Measurements from ENCODE around the gene AUTS2.

DNA sequence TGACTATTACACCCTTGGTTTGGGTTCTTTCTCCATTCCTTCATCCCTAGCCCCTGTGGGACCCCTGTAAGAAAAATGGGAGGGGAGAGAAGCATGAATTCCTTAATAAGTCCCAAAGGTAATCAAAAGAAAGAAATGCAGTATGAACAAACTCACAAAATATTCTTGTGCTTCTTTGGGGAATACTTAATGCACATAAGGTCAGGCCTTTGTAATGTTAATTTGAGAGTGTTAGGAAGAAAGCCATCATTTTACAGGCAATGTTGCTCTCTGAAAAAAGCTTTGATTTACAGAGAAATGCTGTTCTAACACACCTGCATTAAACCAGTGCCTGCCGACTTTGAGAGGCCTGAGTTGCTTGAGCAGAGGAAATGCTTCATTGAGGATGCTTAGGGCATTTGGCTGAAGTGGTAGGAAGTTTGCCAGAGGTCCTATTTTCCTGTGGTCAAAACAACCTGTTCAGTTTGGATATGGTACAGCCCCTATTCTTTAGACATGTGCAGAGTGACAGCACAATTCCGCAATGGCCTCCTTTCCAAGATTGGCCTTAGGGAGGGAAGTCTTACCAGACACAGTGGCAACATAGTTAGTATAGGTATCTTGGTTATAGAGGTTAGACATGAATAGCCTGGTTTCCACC, 643.4 kb downstream of the AUTS2 start:
- TF ChIP-seq EZH2 (IDR thresholded peaks at IDR 0.05; ENCODE audit: borderline replicate concordance, insufficient read depth, low read length, poor library complexity, severe bottlenecking) (no peak), EP300 (conservative IDR thresholded peaks at IDR 0.05; ENCODE audit: poor library complexity, severe bottlenecking) (no peak), RAD21 (conservative IDR thresholded peaks at IDR 0.05) (no peak), POLR2AphosphoS5 (IDR thresholded peaks at IDR 0.05) (no peak)
- TF ChIP-seq, protein P1, sequence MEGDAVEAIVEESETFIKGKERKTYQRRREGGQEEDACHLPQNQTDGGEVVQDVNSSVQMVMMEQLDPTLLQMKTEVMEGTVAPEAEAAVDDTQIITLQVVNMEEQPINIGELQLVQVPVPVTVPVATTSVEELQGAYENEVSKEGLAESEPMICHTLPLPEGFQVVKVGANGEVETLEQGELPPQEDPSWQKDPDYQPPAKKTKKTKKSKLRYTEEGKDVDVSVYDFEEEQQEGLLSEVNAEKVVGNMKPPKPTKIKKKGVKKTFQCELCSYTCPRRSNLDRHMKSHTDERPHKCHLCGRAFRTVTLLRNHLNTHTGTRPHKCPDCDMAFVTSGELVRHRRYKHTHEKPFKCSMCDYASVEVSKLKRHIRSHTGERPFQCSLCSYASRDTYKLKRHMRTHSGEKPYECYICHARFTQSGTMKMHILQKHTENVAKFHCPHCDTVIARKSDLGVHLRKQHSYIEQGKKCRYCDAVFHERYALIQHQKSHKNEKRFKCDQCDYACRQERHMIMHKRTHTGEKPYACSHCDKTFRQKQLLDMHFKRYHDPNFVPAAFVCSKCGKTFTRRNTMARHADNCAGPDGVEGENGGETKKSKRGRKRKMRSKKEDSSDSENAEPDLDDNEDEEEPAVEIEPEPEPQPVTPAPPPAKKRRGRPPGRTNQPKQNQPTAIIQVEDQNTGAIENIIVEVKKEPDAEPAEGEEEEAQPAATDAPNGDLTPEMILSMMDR (IDR thresholded peaks at IDR 0.05; ENCODE audit: poor library complexity, severe bottlenecking): no peak
